SH-SY5Y (cell line): ENCODE data around the gene PLK5.

Source experiments
- GATA2 ChIP-seq: IDR thresholded peaks from 2 replicates; pipeline ENCODE4 v1.6.1; 2011; ENCODE audit warnings: mild to moderate bottlenecking, low read depth, low read length
- GATA3 ChIP-seq: IDR thresholded peaks from 2 replicates; pipeline ENCODE4 v1.6.1; 2011; ENCODE audit warnings: low read depth, mild to moderate bottlenecking, low read length, moderate library complexity

GRCh38 chr19:1488282-1488601 lies 35.6 kb upstream of the PLK5 start:
- TF ChIP-seq GATA2 (no peak), GATA3 (no peak)
